Measurements from ENCODE around the gene SLC25A41. TPM values are rescaled to one million over a fixed set of nuclear protein-coding genes. Genes with fewer than 3 reads are reported as not detected.

The SLC25A41 gene
- total RNA-seq, 2 experiments from 2014 or later = 0.30 to 0.50 TPM

GRCh38 chr19:6467384-6467783 is 33.8 kb upstream of the SLC25A41 start:
- no peaks in the 10 kb centered on the region for H3K27me3 Mint-ChIP-seq

GRCh38 chr19:6466526-6467248 is 33.1 kb upstream of the SLC25A41 start:
- Mint-ChIP-seq H3K27me3 (no peaks in the 10 kb centered on the region), H3K9me3 (no peaks in the 10 kb centered on the region), H3K36me3 (ENCODE audit: low read depth) (peaks cover 48% of the 10 kb centered on the region), H3K4me3 (no peak overlapping the region), H3K27ac (peak overlapping the region; percentile 36), H3K4me1 (ENCODE audit: low read depth) (peaks cover 19% of the 10 kb centered on the region)
- ChIA-PET POLR2A (interaction anchor here (2.3 kb wide), 1 partner anchor 15 kb away, joined by 9 read pairs; the partner anchor contains the start of gene DENND1C), CTCF (no interaction called here)
- intact Hi-C loops (cut with DNase I, micrococcal nuclease) = no loop called here
- H3K36me3 ChIP-seq (ENCODE audit: insufficient read depth, low read length) = peaks cover 33% of the 10 kb centered on the region
- ATAC-seq (ENCODE audit: poor library complexity) (no peak), DNase-seq (peak in 1 of 14 experiments; percentile 16)
- no peak overlapping the region for H3K4me3 ChIP-seq (ENCODE audit: low read length)
- peaks cover 16% of the 10 kb centered on the region for H3K4me1 ChIP-seq (ENCODE audit: insufficient read depth, low read length)
- H3K27ac ChIP-seq (ENCODE audit: low read depth in 1 of 2, low read length in 2 of 2) = no peak overlapping the region
- H3K9me3 ChIP-seq (ENCODE audit: control insufficient read depth in 1 of 2, insufficient read depth in 1 of 2, low read length in 2 of 2) = no peaks in the 10 kb centered on the region
- no peaks in the 10 kb centered on the region for H3K27me3 ChIP-seq (ENCODE audit: control insufficient read depth in 1 of 2, insufficient read depth in 2 of 2, low read length in 2 of 2)
- no peak for TF ChIP-seq CTCF (IDR thresholded peaks at IDR 0.05)

More at GRCh38 chr19:6467384-6467783, 33.8 kb upstream of the SLC25A41 start:
- Histone ChIP-seq H3K27me3 (ENCODE audit: control insufficient read depth in 1 of 2, insufficient read depth in 2 of 2, low read length in 2 of 2) (no peaks in the 10 kb centered on the region), H3K9me3 (ENCODE audit: control insufficient read depth in 1 of 2, insufficient read depth in 1 of 2, low read length in 2 of 2) (no peaks in the 10 kb centered on the region), H3K27ac (ENCODE audit: low read depth in 1 of 2, low read length in 2 of 2) (no peak overlapping the region), H3K4me1 (ENCODE audit: insufficient read depth, low read length) (peaks cover 16% of the 10 kb centered on the region), H3K36me3 (ENCODE audit: insufficient read depth, low read length) (peaks cover 36% of the 10 kb centered on the region), H3K4me3 (ENCODE audit: low read length) (no peak overlapping the region)
- intact Hi-C loops (cut with DNase I, micrococcal nuclease) = no loop called here
- TF ChIP-seq CTCF (IDR thresholded peaks at IDR 0.05) = no peak
- Mint-ChIP-seq H3K4me1 (ENCODE audit: low read depth) (peaks cover 14% of the 10 kb centered on the region), H3K36me3 (ENCODE audit: low read depth) (peaks cover 48% of the 10 kb centered on the region), H3K4me3 (no peak overlapping the region), H3K9me3 (no peaks in the 10 kb centered on the region), H3K27ac (no peak overlapping the region)
- CTCF ChIA-PET = no interaction called here
- POLR2A ChIA-PET = interaction anchor here (2.3 kb wide), 1 partner anchor 14 kb away, joined by 9 read pairs; the partner anchor contains the start of gene DENND1C
- ATAC-seq (ENCODE audit: poor library complexity) = no peak
- DNase-seq = no peak

- no peak overlapping the region for H3K4me3 Mint-ChIP-seq
- peak overlapping the region; percentile 36 for H3K27ac Mint-ChIP-seq
- no peak for TF ChIP-seq CTCF (IDR thresholded peaks at IDR 0.05)
- Histone ChIP-seq H3K27ac (ENCODE audit: low read depth in 1 of 2, low read length in 2 of 2) (no peak overlapping the region), H3K36me3 (ENCODE audit: insufficient read depth, low read length) (peaks cover 25% of the 10 kb centered on the region), H3K27me3 (ENCODE audit: control insufficient read depth in 1 of 2, insufficient read depth in 2 of 2, low read length in 2 of 2) (no peaks in the 10 kb centered on the region), H3K4me3 (ENCODE audit: low read length) (no peak overlapping the region), H3K4me1 (ENCODE audit: insufficient read depth, low read length) (peaks cover 19% of the 10 kb centered on the region), H3K9me3 (ENCODE audit: control insufficient read depth in 1 of 2, insufficient read depth in 1 of 2, low read length in 2 of 2) (no peaks in the 10 kb centered on the region)
- peak in 1 of 14 experiments; percentile 8 for DNase-seq
- ATAC-seq (ENCODE audit: poor library complexity) = no peak
- no peaks in the 10 kb centered on the region for H3K9me3 Mint-ChIP-seq
- H3K4me1 Mint-ChIP-seq (ENCODE audit: low read depth) = peaks cover 21% of the 10 kb centered on the region
- intact Hi-C loops (cut with DNase I, micrococcal nuclease) = no loop called here
- CTCF ChIA-PET = no interaction called here
- POLR2A ChIA-PET = no interaction called here
- H3K27me3 Mint-ChIP-seq = no peaks in the 10 kb centered on the region
- peaks cover 42% of the 10 kb centered on the region for H3K36me3 Mint-ChIP-seq (ENCODE audit: low read depth)
Observed at GRCh38 chr19:6465663-6466062, 32.1 kb upstream of the SLC25A41 start.
